Fibroblast of lung (primary cell): ENCODE data around the gene MAPK8IP3.

Source experiments
- EZH2 ChIP-seq: IDR thresholded peaks from 2 replicates; pipeline ENCODE4 v1.5.1; 2012; ENCODE audit warnings: low read length, control low read depth, mild to moderate bottlenecking; ENCODE audit errors: missing control alignments
- TF ChIP-seq, protein P1 (sequence below), 2 donors: IDR thresholded peaks in 1 of 2; conservative IDR thresholded peaks in 1 of 2; 1 replicate in 1 of 2; 2 replicates in 1 of 2; pipeline ENCODE4 v1.5.1; 2011 to 2012; ENCODE audit warnings: low read length in 2 of 2, control low read depth in 1 of 2, inconsistent platforms in 1 of 2, low read depth in 1 of 2, mild to moderate bottlenecking in 1 of 2

DNA sequence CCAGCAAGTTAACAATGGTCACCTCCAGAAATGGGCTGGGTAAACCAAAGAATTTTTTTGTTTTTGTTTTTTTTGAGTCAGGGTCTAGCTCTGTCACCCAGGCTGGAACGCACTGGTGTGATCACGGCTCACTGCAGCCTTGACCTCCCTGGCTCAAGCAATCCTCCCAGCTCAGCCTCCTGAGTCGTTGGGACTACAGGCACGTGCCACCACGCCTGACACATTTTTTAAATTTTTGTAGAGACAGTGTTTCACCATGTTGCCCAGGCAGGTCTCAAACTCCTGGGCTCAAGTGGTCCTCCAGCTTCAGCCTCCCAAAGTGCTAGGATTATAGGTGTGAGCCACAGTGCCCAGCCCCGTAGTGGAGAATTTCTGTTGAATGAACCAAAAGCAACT, 74.7 kb downstream of the MAPK8IP3 start:
- TF ChIP-seq, protein P1, sequence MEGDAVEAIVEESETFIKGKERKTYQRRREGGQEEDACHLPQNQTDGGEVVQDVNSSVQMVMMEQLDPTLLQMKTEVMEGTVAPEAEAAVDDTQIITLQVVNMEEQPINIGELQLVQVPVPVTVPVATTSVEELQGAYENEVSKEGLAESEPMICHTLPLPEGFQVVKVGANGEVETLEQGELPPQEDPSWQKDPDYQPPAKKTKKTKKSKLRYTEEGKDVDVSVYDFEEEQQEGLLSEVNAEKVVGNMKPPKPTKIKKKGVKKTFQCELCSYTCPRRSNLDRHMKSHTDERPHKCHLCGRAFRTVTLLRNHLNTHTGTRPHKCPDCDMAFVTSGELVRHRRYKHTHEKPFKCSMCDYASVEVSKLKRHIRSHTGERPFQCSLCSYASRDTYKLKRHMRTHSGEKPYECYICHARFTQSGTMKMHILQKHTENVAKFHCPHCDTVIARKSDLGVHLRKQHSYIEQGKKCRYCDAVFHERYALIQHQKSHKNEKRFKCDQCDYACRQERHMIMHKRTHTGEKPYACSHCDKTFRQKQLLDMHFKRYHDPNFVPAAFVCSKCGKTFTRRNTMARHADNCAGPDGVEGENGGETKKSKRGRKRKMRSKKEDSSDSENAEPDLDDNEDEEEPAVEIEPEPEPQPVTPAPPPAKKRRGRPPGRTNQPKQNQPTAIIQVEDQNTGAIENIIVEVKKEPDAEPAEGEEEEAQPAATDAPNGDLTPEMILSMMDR (conservative IDR thresholded peaks at IDR 0.05 in 1 of 2, IDR thresholded peaks at IDR 0.05 in 1 of 2; ENCODE audit: low read depth in 1 of 2, low read length in 2 of 2), result no peak
- TF ChIP-seq EZH2, result no peak
